Memory B cell (primary cell): Measurements from ENCODE around the gene SERPINB3.
"Not testable (repeated sequence)": the region's sequence is repeated elsewhere in the genome, so short reads cannot be mapped to it uniquely, and the experiment has no call there.

Source experiments
- ATAC-seq: fragments of 150-1000 bp; cut with Tn5 transposase; 2 replicates; pipeline ENCODE4 v1.10.0; 2021; ENCODE audit warnings: low read depth, mild to moderate bottlenecking, moderate library complexity
- DNase-seq, 2 donors: peaks; one replicate each; pipeline ENCODE4 v3.0.0; 2022; ENCODE audit warnings: low spot score in 2 of 2
- H3K27ac Mint-ChIP-seq: one replicate; pipeline ENCODE4 v1.8.0; 2022; ENCODE audit warnings: mild to moderate bottlenecking, moderate library complexity, mixed read lengths
- H3K27me3 Mint-ChIP-seq: one replicate; pipeline ENCODE4 v1.8.0; 2022; ENCODE audit warnings: mixed read lengths
- H3K36me3 Mint-ChIP-seq: one replicate; pipeline ENCODE4 v1.8.0; 2022; ENCODE audit warnings: mild to moderate bottlenecking, mixed read lengths
- H3K4me1 Mint-ChIP-seq: one replicate; pipeline ENCODE4 v1.8.0; 2022; ENCODE audit warnings: mixed read lengths
- H3K4me3 Mint-ChIP-seq: one replicate; pipeline ENCODE4 v1.8.0; 2022; ENCODE audit warnings: mild to moderate bottlenecking, moderate library complexity, mixed read lengths
- H3K9me3 Mint-ChIP-seq: one replicate; pipeline ENCODE4 v1.8.0; 2022; ENCODE audit warnings: mixed read lengths

SERPINB3 gene

DNA sequence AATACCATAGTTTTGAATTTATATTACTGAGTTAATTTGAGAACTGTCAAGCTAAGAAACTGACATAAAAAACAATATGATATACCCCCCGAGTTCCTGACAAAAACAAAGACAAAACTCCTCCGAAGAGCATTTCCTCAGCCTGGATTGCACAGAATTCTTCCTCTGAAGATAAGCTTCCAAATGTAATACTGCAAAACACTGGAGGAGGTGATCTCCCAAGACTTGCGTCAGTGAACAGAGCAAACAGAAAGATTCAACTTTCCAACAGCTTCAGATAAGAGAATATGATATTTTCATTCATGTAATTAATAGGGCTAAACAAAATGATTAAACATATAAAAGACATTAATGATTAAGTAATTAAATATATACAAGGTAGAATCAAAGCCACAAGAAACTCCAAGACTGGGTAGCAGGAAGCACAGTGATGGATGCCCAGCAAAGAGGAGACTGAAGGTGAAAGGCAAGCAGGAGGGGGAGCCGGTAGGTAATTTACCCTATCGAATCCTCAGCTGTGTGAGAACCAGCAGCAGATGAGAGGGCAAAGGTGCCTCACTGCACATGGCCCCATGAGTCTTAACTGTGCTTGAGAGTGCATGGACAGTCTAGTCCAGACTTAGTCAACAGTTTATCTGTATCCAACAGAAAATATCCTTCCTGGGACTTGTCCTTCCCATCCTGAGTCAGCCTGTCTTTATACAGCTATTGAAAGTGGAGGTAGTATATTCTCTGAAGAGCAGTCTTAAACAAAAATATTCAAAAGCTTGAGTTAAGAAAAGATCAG lies 18.3 kb upstream of the SERPINB3 start:
- ATAC-seq (no peak), DNase-seq (no peak)
- Mint-ChIP-seq H3K27me3 (peaks cover 2% of the 10 kb centered on the region), H3K4me1 (no peaks in the 10 kb centered on the region), H3K27ac (no peak overlapping the region), H3K9me3 (peaks cover 5% of the 10 kb centered on the region), H3K4me3 (no peak overlapping the region), H3K36me3 (no peaks in the 10 kb centered on the region)

DNA sequence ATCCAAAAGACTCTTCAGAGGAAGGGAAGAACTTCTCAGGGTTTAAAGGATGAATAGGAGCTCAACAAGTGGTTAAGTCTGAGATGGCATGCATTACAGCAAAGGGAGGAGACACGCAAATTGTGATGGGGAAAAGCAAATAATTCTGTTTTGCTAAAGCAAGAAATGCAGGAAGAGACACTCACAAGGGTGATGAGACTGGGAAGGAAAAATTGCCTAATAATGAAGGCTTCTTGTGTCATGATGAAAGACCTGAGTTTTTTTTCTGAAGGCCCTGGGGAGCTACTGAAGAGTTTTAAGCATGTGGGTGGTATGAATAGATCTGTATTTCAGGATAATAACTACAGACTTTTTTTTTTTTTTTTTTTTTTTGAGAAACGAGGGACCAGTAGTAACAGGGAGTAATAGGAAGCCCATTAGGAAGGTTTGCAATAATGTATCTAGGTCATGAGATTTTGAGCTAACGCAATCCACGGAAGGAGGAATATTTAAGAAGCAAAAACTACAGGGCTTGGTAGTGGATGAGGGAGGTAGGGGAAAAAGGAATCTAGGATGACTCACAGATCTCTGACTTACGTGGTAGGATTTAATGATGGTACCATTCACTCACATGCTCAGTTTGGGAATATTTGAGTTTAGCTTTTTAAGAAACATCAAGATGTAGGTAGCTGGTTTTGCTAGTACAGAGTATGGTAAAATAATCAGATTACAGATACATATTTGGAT lies 16.0 kb upstream of the SERPINB3 start:
- no peak overlapping the region for H3K4me3 Mint-ChIP-seq
- no peak overlapping the region for H3K27ac Mint-ChIP-seq
- no peaks in the 10 kb centered on the region for H3K4me1 Mint-ChIP-seq
- ATAC-seq (no peak), DNase-seq (no peak)
- peaks cover 5% of the 10 kb centered on the region for H3K9me3 Mint-ChIP-seq
- no peaks in the 10 kb centered on the region for H3K36me3 Mint-ChIP-seq
- peaks cover 3% of the 10 kb centered on the region for H3K27me3 Mint-ChIP-seq

DNA sequence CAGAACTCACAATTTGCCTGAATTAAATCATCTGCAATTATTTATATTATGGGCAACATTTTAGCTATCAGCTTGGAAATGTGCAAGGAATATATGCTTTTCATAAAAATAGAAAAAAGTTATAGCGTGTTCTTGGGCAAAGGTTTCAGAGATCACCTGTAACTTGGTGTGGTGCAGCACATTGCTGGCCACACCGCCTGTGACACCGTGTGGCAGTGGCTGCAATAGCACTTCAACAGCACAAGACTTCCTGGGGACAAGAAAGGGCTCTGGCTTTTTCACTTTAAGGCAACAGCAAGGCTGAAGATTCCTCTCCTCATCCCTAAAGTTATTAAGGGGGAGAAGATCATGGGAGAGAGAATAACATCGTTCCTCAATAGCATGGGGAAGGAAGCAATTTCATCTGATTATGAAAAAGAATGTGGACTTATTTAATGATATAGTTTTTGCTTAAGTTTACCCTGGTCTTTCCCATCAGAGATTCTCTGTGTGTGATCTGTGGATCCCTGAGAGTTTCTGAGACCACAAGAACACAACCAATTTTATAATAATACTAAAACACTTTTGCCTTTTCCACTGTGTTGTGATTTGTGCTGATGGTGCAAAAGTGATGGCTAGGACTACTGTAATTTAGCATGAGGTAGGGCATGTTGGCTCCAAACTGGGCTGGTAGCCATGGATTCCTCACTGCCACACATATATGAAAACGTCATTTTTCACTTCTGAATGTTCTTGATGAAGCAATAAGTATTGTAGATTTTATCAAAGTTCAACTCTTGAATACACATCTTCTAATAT lies 15.0 kb upstream of the SERPINB3 start:
- DNase-seq = no peak
- Mint-ChIP-seq H3K4me1 (no peaks in the 10 kb centered on the region), H3K27ac (no peak overlapping the region), H3K36me3 (no peaks in the 10 kb centered on the region), H3K9me3 (peaks cover 7% of the 10 kb centered on the region), H3K27me3 (peaks cover 3% of the 10 kb centered on the region), H3K4me3 (no peak overlapping the region)
- ATAC-seq = no peak

DNA sequence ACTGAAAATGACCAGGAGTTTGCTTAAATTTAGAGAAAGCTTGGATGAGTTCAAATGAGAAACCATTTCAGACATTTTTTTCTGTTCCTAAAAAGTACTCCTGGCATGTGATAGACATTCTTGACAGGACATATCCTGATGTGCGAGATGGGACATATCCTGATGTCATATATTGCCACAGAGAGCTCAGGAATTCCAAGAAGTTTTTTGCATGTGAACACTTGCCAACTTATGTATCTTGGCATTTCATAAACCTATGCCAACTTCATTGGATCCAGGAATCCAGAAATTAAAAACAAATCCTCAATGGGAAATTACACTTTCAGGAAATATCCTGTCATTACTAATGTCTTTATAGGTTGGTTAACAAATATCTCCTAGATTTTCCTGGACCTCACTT lies 2.9 kb upstream of the SERPINB3 start:
- DNase-seq = no peak
- Mint-ChIP-seq H3K36me3 (no peaks in the 10 kb centered on the region), H3K27me3 (peaks cover 5% of the 10 kb centered on the region), H3K27ac (no peak overlapping the region), H3K4me1 (no peaks in the 10 kb centered on the region), H3K9me3 (peaks cover 12% of the 10 kb centered on the region), H3K4me3 (no peak overlapping the region)
- ATAC-seq = no peak

DNA sequence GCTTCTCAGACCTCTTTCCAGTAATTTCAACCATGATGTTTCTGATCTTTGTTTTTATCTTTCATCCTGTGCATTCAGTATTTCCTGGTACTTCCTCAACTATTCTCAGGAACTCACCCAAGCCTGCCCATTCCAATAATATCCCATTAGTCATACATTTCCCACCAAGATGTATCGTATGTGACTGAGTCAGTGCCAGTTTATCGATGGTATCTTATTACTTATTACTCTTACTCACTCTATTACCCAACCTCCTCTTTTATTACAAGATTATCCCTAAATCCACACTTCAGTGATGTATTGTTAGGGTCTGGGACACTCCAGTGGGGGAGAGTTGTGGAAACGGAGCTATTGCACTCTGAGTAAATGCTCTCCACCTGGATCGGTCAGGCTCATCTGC lies 2.8 kb downstream of the SERPINB3 start:
- not testable (repeated sequence) for DNase-seq, ATAC-seq, H3K27ac Mint-ChIP-seq, H3K36me3 Mint-ChIP-seq, H3K9me3 Mint-ChIP-seq, H3K27me3 Mint-ChIP-seq, H3K4me3 Mint-ChIP-seq, H3K4me1 Mint-ChIP-seq

DNA sequence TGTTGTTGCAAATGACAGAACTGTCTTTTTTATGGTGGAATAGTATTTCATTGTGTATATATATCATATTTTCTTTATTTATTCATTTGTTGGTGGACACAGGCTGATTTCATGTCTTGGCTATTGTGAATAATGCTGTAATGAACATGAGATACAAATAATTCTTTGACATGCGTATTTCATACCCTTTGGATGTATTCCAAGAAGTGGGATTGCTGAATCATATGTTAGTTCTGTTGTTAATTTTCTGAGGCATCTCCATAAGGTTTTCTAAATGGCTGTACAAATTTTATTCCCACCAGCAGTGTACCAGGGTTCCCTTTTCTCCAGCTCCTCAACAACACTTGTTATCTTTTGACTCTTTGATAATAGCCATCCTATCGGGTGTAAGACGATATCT lies 11.4 kb downstream of the SERPINB3 start:
- ATAC-seq, H3K9me3 Mint-ChIP-seq, DNase-seq, H3K27me3 Mint-ChIP-seq, H3K36me3 Mint-ChIP-seq, H3K4me3 Mint-ChIP-seq, H3K4me1 Mint-ChIP-seq, H3K27ac Mint-ChIP-seq: not testable (repeated sequence)

DNA sequence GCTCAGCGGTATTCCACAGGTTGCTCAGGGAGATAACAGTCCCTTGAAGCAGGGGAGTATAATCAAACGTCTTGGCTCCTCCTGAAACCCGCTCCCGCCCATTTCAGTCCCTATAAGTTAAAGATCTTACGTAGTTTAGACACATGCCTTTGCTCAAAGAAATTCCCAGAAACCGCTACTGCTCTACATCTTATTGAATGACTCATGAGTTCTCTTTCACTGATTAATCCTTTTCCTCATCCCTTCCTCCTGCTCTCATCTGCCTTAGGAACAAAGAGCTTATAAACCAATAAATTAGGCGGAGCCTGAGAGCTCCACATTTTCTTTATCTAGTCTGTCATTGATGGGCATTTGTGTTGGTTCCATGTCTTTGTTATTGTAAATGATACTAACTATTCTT lies 13.5 kb downstream of the SERPINB3 start:
- Mint-ChIP-seq H3K4me3 (no peak overlapping the region), H3K4me1 (no peaks in the 10 kb centered on the region), H3K27me3 (peaks cover 3% of the 10 kb centered on the region), H3K36me3 (no peaks in the 10 kb centered on the region), H3K9me3 (no peaks in the 10 kb centered on the region), H3K27ac (no peak overlapping the region)
- ATAC-seq = no peak
- no peak for DNase-seq

DNA sequence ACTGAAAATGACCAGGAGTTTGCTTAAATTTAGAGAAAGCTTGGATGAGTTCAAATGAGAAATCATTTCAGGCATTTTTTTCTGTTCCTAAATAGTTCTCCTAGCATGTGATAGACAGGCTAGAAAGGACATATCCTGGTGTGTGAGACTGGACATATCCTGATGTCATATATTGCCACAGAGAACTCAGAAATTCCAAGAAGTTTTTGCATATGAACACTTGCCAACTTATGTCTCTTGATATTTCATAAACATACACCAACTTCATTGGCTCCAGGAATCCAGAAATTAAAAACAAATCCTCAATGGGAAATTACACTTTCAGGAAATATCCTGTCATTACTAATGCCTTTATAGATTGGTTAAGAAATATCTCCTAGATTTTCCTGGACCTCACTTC lies 14.8 kb downstream of the SERPINB3 start:
- Mint-ChIP-seq H3K36me3 (no peaks in the 10 kb centered on the region), H3K27ac (no peak overlapping the region), H3K27me3 (peaks cover 3% of the 10 kb centered on the region), H3K4me3 (no peak overlapping the region), H3K9me3 (no peaks in the 10 kb centered on the region), H3K4me1 (no peaks in the 10 kb centered on the region)
- ATAC-seq (no peak), DNase-seq (no peak)

DNA sequence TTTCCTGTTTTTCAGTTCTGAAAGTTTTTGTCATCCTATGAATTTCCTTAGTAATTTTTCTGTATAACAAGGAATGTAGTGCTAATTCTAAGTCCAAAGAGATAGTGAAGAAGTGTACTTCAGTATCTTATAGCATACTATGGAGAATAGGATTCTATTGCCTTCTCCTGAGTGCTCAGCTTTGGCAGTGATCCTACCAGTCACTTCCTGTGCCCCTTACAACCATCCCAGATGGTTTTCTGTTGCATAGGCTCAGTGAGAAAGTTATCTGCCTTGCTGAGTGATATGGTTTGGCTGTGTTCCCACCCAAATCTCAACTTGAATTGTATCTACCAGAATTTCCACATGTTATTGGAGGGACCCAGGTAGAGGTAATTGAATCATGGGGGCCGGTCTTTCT lies 17.0 kb downstream of the SERPINB3 start:
- H3K36me3 Mint-ChIP-seq, H3K4me3 Mint-ChIP-seq, DNase-seq, H3K27me3 Mint-ChIP-seq, H3K27ac Mint-ChIP-seq, H3K4me1 Mint-ChIP-seq, ATAC-seq, H3K9me3 Mint-ChIP-seq: not testable (repeated sequence)

DNA sequence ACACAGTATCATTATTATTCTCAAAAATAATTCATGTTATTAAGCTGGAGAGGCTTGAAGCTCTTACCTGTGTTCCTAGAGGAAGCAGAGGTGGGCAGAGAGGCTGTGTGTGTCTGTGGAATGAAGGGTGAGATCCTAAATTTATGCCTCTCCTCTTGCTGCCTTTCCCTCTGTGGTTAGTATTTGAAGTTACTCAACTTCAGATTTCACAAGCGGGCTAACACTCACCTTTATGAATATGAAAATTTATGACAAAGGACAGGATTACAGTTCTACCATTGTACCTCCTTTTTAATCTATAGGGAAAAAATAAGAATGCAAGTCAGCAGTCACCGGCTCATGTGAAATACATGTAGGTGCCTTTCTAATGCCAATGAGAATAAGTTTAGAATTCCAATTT lies 17.6 kb downstream of the SERPINB3 start, which contains the start of gene SERPINB4:
SERPINB4 (minus strand) TSS at position 115 of the 400 bp plus-strand sequence. CDS start 679 bp downstream, outside the sequence.
- H3K4me1 Mint-ChIP-seq, DNase-seq, ATAC-seq, H3K36me3 Mint-ChIP-seq, H3K9me3 Mint-ChIP-seq, H3K4me3 Mint-ChIP-seq, H3K27ac Mint-ChIP-seq, H3K27me3 Mint-ChIP-seq: not testable (repeated sequence)

DNA sequence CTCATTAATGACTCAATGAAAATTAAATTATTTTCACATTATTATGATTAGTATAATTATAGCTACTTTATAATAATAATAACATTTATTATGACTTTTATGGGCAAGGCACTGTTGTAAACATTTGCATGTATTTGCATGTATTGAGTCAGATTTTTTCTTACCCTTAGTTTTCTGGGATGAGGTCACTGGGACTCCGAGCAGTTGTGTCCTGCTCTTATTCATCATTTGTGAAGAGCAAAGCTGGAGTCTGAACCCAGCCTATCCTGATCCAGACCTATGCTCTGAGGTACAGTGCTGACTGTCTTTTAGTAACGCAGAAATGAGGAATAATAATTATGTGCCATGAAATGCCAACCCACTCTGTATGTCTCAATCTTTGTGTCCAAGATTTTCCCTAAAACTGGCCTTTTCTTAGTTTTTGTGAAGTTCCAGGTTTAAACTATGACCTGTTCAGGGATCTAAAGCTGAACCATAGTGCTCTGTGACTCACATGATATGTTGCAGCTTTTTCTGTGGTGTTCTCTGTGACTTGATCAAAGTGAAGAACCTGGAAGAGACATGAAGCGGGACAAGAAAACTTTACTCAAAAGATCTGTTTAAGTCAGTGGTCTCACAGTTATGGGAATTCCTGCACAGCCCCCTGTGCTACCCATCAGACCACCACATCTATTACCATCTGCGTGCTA lies 18.9 kb downstream of the SERPINB3 start:
- H3K4me3 Mint-ChIP-seq, DNase-seq, ATAC-seq, H3K27ac Mint-ChIP-seq, H3K4me1 Mint-ChIP-seq, H3K36me3 Mint-ChIP-seq, H3K27me3 Mint-ChIP-seq, H3K9me3 Mint-ChIP-seq: not testable (repeated sequence)

DNA sequence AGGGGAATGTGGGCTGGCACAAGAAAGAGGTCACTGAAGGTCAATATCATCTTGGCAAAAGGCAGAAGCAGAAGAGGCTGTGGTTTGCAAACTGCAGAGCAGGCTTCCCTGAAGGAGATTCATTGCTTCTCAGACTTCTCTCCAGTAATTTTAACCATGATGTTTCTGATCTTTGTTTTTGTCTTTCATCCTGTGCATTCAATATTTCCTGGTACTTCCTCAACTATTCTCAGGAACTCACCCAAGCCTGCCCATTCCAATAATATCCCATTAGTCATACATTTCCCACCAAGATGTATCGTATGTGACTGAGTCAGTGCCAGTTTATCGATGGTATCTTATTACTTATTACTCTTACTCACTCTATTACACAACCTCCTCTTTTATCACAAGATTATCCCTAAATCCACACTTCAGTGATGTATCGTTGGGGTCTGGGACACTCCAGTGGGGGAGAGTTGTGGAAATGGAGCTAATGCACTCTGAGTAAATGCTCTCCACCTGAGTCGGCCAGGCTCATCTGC lies 20.5 kb downstream of the SERPINB3 start:
- not testable (repeated sequence) for ATAC-seq, H3K36me3 Mint-ChIP-seq, H3K9me3 Mint-ChIP-seq, H3K27ac Mint-ChIP-seq, H3K4me3 Mint-ChIP-seq, H3K27me3 Mint-ChIP-seq, H3K4me1 Mint-ChIP-seq, DNase-seq

DNA sequence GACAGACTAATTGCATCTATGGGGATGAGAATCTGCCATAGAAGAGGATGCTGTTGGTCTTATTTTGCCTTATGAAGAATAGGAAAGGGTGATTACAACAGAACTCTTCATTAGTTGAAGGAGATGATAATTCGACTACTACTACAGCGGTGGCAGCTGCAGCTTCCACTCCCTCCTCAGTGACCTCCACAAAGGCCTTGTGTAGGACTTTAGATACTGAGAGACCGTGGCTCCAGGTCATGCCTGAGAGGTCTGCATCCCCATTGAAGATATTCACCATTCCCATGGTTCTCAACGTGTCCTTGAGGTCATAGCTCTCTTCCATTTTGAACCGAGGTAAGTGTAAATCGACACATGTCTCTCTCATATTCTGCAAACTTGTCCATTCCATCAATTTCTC lies 24.0 kb downstream of the SERPINB3 start:
- Mint-ChIP-seq H3K9me3 (no peaks in the 10 kb centered on the region), H3K27ac (no peak overlapping the region), H3K4me1 (no peaks in the 10 kb centered on the region), H3K36me3 (no peaks in the 10 kb centered on the region), H3K4me3 (no peak overlapping the region), H3K27me3 (no peaks in the 10 kb centered on the region)
- DNase-seq (no peak), ATAC-seq (no peak)
